HG02852 (cell line): Measurements from ENCODE around the gene DLG2.
"Not testable (repeated sequence)": the region's sequence is repeated elsewhere in the genome, so short reads cannot be mapped to it uniquely, and the experiment has no call there.

ENCODE experiments used
- ATAC-seq: cut with Tn5 transposase; IDR thresholded peaks from one replicate; pipeline ENCODE4 v1.9.1; 2021; ENCODE audit warnings: mild to moderate bottlenecking, moderate library complexity; ENCODE audit not compliant: unreplicated experiment

DLG2 gene

GRCh38 chr11:84865791-84866535 lies 761.2 kb downstream of the DLG2 start:
- no peak for ATAC-seq

GRCh38 chr11:84865257-84865656 lies 761.9 kb downstream of the DLG2 start:
- no peak for ATAC-seq

GRCh38 chr11:84857746-84858145 lies 769.4 kb downstream of the DLG2 start:
- no peak for ATAC-seq

GRCh38 chr11:84855508-84856245 lies 771.5 kb downstream of the DLG2 start:
- ATAC-seq: no peak

- ATAC-seq: no peak
These were observed 772.7 kb downstream of the DLG2 start for GRCh38 chr11:84854498-84854880.

- no peak for ATAC-seq
These were observed 773.2 kb downstream of the DLG2 start for GRCh38 chr11:84853841-84854497.

- ATAC-seq: no peak
These were observed 779.3 kb downstream of the DLG2 start for GRCh38 chr11:84847842-84848241.

GRCh38 chr11:84840201-84840600 lies 786.9 kb downstream of the DLG2 start:
- not testable (repeated sequence) for ATAC-seq

GRCh38 chr11:84837402-84838069 lies 789.6 kb downstream of the DLG2 start:
- no peak for ATAC-seq

GRCh38 chr11:84836371-84836770 lies 790.8 kb downstream of the DLG2 start:
- ATAC-seq: no peak

GRCh38 chr11:84833488-84834088 lies 793.6 kb downstream of the DLG2 start:
- no peak for ATAC-seq

- no peak for ATAC-seq
These were observed 796.8 kb downstream of the DLG2 start for GRCh38 chr11:84830372-84830771.

GRCh38 chr11:84829162-84829561 lies 798.0 kb downstream of the DLG2 start:
- no peak for ATAC-seq

GRCh38 chr11:84828616-84829015 lies 798.5 kb downstream of the DLG2 start:
- ATAC-seq: no peak

- ATAC-seq: no peak
These were observed 802.0 kb downstream of the DLG2 start for GRCh38 chr11:84825106-84825660.

- ATAC-seq: no peak
These were observed 802.5 kb downstream of the DLG2 start for GRCh38 chr11:84824624-84825023.

- ATAC-seq: no peak
These were observed 807.6 kb downstream of the DLG2 start for GRCh38 chr11:84819537-84819936.

- no peak for ATAC-seq
These were observed 808.0 kb downstream of the DLG2 start for GRCh38 chr11:84819128-84819527.

- no peak for ATAC-seq
These were observed 809.1 kb downstream of the DLG2 start for GRCh38 chr11:84817998-84818397.

GRCh38 chr11:84812471-84812969 lies 814.6 kb downstream of the DLG2 start:
- no peak for ATAC-seq
